NCI-H524 (cell line): Measurements from ENCODE around the gene MLEC.

Experiments used
- DNase-seq, 2 experiments: peaks; one replicate each; lab custom pipeline; 2025; lab: John Stamatoyannopoulos, UW

The MLEC gene

DNA sequence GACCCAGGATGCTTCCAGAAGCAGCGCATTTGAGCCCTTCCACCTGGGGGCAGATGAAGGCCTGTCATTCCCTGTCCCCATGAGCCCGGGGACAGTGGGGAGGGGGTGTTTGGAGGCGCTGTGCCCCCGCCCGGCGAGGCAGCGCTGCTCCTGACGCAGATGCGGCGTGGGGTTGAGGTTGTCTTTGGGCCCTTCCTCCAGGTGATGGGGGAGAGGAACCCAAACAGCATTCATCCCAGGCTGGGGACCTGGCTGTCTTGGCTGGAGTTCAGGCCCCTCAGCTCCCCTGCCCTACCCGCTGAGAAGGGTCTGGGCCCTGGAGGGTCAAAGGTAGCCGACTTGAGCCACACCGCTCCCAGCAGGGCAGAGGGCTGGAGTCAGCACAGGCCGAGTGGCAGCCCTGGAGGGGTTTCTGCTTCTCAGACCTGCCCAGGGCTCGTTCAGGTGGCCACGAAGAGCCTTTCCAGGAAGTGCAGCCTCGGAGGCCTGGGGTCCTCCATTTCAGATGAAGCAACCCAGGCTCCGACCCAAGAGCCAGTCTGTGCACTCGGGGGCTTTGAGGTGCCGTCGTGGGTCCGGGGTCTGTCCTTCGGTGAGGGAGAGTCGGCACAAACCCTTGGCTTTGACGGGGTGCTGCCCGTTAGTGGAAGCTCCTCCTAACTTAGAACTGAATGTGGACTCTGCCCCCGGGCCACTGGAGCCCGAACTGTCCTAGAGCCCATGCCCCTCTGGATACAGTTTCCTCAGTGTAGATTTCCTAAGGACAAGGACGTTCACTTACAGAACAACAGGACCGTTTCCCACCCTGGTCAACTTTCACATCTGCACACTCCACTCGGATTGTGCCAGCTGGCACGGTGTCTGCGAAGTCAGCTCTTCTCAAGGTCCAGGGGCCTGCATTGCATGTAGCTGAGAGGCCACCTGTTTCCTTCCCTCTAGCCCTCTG, 54.8 kb downstream of the MLEC start:
- DNase-seq = peak; percentile 70 to 90

DNA sequence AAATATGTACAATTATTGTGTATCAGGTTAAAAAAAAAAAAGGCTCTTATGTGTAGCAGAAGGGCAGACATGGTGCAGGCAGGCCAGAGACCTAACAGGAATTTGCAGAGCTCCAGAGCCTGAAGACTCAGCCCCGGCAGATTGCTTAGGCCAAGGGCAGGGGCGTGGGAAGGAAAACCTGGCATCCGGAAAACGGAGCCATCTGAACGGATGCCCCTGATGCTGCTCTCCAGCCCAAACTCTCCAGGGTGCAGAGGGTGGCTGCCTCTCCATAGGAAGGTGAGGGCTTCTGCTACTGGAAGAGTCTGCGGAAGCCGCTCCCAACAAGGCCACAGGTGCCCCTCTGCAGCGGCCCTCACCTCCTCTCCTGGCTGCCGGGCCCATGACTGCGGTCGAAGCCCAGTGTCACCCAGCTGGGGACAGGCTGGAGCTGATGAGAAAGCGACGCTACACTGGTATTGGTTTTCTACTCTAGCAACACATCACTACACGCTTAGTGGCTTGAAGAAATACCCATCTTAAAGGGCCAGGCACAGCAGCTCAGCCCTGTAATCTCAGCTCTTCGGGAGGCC, 58.1 kb downstream of the MLEC start:
- no peak for DNase-seq

DNA sequence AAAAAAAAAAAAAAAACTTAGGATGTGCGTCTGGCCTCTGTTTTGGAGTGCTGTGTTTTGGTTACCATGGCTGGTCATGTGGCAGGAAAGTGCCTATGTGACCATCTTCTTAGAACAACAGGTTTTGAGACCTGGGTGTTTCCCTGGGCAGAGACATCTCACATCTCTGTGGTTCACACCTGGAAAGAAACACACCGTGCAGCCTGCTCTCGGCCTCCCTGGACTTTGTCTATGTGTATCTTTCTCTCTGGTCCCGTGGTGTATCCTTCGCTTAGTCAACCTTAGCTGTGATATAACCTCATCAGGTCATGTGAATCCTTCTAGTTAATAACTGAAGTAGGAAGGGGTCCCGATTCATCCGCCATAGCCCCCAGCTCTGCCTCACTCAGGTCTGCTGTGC, 61.3 kb downstream of the MLEC start:
- no peak for DNase-seq

DNA sequence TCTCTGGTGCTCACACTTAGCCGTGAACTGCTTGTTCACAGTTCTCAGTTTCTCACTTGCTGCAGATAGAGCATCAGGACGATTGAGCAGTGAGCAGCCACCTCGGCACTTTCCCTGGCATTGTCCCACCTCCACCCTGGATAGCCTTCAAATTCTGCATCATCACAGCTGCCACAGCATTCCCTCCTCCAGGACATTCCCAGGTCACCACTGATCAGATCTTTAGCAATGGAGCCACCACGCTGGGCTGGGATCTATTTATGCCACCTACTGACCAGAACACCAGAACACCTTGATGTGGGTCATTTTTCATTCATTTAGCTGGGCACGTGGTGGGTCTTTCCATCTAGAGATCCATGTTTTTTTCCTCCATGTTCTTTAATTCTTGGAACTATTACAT, 62.3 kb downstream of the MLEC start:
- no peak for DNase-seq

DNA sequence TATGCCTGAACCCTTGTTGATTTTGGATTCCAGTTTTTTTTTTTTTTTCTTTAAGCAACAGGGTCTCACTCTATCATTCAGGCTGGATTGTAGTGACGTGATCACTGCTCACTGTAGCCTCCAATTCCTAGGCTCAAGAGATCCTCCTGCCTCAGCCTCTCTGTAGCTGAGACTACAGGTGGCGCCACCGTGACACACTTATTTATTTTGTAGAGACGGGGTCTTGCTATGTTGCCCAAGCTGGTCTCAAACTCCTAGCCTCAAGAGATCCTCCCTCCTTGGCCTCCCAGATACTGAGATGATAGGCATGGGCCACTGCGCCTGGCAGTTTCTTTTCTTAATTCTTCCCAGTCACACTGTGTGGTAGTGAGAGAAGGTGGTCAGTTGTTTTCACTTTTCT, 63.9 kb downstream of the MLEC start:
- no peak for DNase-seq

DNA sequence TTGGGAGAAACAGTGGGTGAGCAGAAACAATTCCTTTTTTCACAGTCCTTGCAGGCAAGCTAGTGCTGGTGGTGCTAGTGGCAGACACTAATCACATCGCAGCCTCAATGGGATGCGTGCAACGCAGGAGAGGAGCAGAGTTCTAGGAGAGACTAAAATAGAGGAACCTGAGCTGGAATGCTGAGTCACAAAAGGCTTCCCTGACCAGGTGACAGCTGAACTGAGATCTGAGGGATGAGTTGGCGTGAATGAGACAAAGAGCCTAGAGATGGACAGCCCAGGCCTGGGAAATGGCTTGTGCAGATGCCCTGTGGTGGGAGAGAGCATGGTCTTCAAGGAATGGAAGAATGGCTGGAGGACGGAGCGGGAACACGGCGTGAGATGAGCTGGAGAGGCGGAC, 64.4 kb downstream of the MLEC start:
- DNase-seq = no peak
